ENCODE data around the gene IFT122.

The IFT122 gene

GRCh38 chr3:129521611-129522010, 81.6 kb downstream of the IFT122 start:
- DNase-seq (ENCODE audit: insufficient read length, low spot score), result no peak
- TF ChIP-seq SPI1 (IDR thresholded peaks at IDR 0.05; ENCODE audit: low read depth, low read length), result no peak
- no peak for TF ChIP-seq POU2F2 (IDR thresholded peaks at IDR 0.05; ENCODE audit: low read depth, low read length)
- TF ChIP-seq POLR2A (IDR thresholded peaks at IDR 0.05; ENCODE audit: low read depth, low read length), result no peak
- TF ChIP-seq PAX5 (IDR thresholded peaks at IDR 0.05; ENCODE audit: insufficient read depth, low read length, severe bottlenecking), result no peak
- TF ChIP-seq TAF1 (IDR thresholded peaks at IDR 0.05; ENCODE audit: low read depth, low read length), result no peak
- no peak for TF ChIP-seq POLR2AphosphoS5 (IDR thresholded peaks at IDR 0.05; ENCODE audit: low read depth, low read length)
- no peak for FAIRE-seq

GRCh38 chr3:129522953-129523352, 82.9 kb downstream of the IFT122 start:
- DNase-seq (ENCODE audit: insufficient read length, low spot score), result no peak
- FAIRE-seq, result no peak
- TF ChIP-seq TAF1 (IDR thresholded peaks at IDR 0.05; ENCODE audit: low read depth, low read length) (no peak), POU2F2 (IDR thresholded peaks at IDR 0.05; ENCODE audit: low read depth, low read length) (no peak), SPI1 (IDR thresholded peaks at IDR 0.05; ENCODE audit: low read depth, low read length) (no peak), POLR2AphosphoS5 (IDR thresholded peaks at IDR 0.05; ENCODE audit: low read depth, low read length) (no peak), PAX5 (IDR thresholded peaks at IDR 0.05; ENCODE audit: insufficient read depth, low read length, severe bottlenecking) (no peak), POLR2A (IDR thresholded peaks at IDR 0.05; ENCODE audit: low read depth, low read length) (no peak)

GRCh38 chr3:129524081-129524480, 84.1 kb downstream of the IFT122 start:
- TF ChIP-seq TAF1 (IDR thresholded peaks at IDR 0.05; ENCODE audit: low read depth, low read length) (no peak), POLR2A (IDR thresholded peaks at IDR 0.05; ENCODE audit: low read depth, low read length) (no peak)
- FAIRE-seq, result no peak

DNA sequence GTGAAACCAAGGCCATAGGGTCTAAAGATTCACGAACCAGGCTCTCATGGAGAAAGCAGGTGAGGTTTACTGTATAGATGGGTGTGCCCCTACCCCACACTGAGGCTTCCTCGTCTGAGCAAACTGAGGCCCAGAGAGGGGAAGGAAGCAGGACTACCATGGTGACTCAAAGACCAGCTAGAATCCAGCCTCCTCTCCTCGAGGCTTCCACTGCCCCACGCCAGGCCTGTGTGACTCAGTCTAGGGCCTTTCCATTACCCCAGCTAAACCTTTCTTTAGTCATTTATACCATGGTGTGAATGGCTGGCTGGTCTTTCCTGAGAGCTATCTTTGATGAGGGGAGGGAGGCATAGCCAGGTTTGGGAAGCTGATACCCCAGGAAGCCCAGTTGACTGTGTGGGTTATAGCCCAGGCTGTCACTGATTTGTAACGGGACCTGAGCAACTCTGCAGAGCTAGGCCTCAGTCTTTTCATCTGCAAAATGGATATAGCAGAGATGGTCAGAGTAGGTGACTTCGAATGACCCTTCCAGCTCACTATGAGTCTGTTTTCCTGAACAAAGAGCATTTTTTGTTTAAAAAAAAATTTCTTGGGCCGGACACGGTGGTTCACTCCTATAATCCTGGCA, 85.4 kb downstream of the IFT122 start:
- DNase-seq (ENCODE audit: insufficient read length, low spot score) (no peak), FAIRE-seq (no peak)
- no peak for TF ChIP-seq POLR2A (IDR thresholded peaks at IDR 0.05; ENCODE audit: low read depth, low read length)
- TF ChIP-seq POLR2AphosphoS5 (IDR thresholded peaks at IDR 0.05; ENCODE audit: low read depth, low read length), result no peak
- TF ChIP-seq SPI1 (IDR thresholded peaks at IDR 0.05; ENCODE audit: low read depth, low read length), result no peak
- no peak for TF ChIP-seq POU2F2 (IDR thresholded peaks at IDR 0.05; ENCODE audit: low read depth, low read length)
- TF ChIP-seq PAX5 (IDR thresholded peaks at IDR 0.05; ENCODE audit: insufficient read depth, low read length, severe bottlenecking), result no peak
- no peak for TF ChIP-seq TAF1 (IDR thresholded peaks at IDR 0.05; ENCODE audit: low read depth, low read length)

More at GRCh38 chr3:129524081-129524480, 84.1 kb downstream of the IFT122 start:
- no peak for DNase-seq (ENCODE audit: insufficient read length, low spot score)

GRCh38 chr3:129526121-129526900, 86.3 kb downstream of the IFT122 start:
- TF ChIP-seq POLR2AphosphoS5 (IDR thresholded peaks at IDR 0.05; ENCODE audit: low read depth, low read length), result no peak
- TF ChIP-seq TAF1 (IDR thresholded peaks at IDR 0.05; ENCODE audit: low read depth, low read length), result no peak
- no peak for TF ChIP-seq POU2F2 (IDR thresholded peaks at IDR 0.05; ENCODE audit: low read depth, low read length)
- TF ChIP-seq PAX5 (IDR thresholded peaks at IDR 0.05; ENCODE audit: insufficient read depth, low read length, severe bottlenecking), result no peak
- peak; percentile 91 for TF ChIP-seq SPI1 (IDR thresholded peaks at IDR 0.05; ENCODE audit: low read depth, low read length)
- TF ChIP-seq POLR2A (IDR thresholded peaks at IDR 0.05; ENCODE audit: low read depth, low read length), result no peak
- DNase-seq (ENCODE audit: insufficient read length, low spot score), result peak; percentile 67
- peak; percentile 82 for FAIRE-seq

DNA sequence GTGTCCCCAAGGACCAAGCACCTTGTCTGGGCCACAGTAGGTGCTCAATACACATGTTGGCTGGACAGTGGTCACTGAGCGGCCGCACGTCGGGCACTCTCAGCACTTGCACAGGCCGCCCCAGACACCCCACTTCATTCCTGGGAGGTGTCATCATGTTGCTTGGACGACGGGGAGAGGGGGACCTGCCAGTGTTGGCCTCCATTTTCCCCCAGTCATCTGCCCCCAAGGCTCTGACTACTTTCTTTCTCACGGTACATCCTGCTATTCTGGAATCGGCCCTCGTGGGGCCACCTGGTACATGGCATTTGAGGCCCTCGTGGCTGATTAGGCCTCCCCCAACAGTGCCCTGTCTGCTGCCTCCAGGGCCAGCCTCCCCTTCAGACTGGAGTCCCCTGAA, 87.2 kb downstream of the IFT122 start:
- DNase-seq (ENCODE audit: insufficient read length, low spot score) (no peak), FAIRE-seq (no peak)
- TF ChIP-seq SPI1 (IDR thresholded peaks at IDR 0.05; ENCODE audit: low read depth, low read length), result no peak
- TF ChIP-seq POLR2A (IDR thresholded peaks at IDR 0.05; ENCODE audit: low read depth, low read length), result no peak
- no peak for TF ChIP-seq PAX5 (IDR thresholded peaks at IDR 0.05; ENCODE audit: insufficient read depth, low read length, severe bottlenecking)
- TF ChIP-seq TAF1 (IDR thresholded peaks at IDR 0.05; ENCODE audit: low read depth, low read length), result no peak
- no peak for TF ChIP-seq POU2F2 (IDR thresholded peaks at IDR 0.05; ENCODE audit: low read depth, low read length)
- no peak for TF ChIP-seq POLR2AphosphoS5 (IDR thresholded peaks at IDR 0.05; ENCODE audit: low read depth, low read length)

DNA sequence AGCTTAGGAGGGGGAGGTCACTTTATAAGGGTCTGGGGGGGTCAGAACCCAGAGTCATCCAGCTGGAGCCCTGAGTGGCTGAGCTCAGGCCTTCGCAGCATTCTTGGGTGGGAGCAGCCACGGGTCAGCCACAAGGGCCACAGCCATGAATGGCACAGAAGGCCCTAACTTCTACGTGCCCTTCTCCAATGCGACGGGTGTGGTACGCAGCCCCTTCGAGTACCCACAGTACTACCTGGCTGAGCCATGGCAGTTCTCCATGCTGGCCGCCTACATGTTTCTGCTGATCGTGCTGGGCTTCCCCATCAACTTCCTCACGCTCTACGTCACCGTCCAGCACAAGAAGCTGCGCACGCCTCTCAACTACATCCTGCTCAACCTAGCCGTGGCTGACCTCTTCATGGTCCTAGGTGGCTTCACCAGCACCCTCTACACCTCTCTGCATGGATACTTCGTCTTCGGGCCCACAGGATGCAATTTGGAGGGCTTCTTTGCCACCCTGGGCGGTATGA, 88.6 kb downstream of the IFT122 start, which contains the start of gene RHO:
RHO (plus strand) TSS at position 51 of the 512 bp plus-strand sequence; CDS start at position 146, 95 bp downstream.
- FAIRE-seq, result no peak
- no peak for TF ChIP-seq TAF1 (IDR thresholded peaks at IDR 0.05; ENCODE audit: low read depth, low read length)
- no peak for TF ChIP-seq SPI1 (IDR thresholded peaks at IDR 0.05; ENCODE audit: low read depth, low read length)
- TF ChIP-seq POLR2AphosphoS5 (IDR thresholded peaks at IDR 0.05; ENCODE audit: low read depth, low read length), result no peak
- TF ChIP-seq POU2F2 (IDR thresholded peaks at IDR 0.05; ENCODE audit: low read depth, low read length), result no peak
- no peak for TF ChIP-seq POLR2A (IDR thresholded peaks at IDR 0.05; ENCODE audit: low read depth, low read length)
- TF ChIP-seq PAX5 (IDR thresholded peaks at IDR 0.05; ENCODE audit: insufficient read depth, low read length, severe bottlenecking), result no peak
- no peak for DNase-seq (ENCODE audit: insufficient read length, low spot score)

DNA sequence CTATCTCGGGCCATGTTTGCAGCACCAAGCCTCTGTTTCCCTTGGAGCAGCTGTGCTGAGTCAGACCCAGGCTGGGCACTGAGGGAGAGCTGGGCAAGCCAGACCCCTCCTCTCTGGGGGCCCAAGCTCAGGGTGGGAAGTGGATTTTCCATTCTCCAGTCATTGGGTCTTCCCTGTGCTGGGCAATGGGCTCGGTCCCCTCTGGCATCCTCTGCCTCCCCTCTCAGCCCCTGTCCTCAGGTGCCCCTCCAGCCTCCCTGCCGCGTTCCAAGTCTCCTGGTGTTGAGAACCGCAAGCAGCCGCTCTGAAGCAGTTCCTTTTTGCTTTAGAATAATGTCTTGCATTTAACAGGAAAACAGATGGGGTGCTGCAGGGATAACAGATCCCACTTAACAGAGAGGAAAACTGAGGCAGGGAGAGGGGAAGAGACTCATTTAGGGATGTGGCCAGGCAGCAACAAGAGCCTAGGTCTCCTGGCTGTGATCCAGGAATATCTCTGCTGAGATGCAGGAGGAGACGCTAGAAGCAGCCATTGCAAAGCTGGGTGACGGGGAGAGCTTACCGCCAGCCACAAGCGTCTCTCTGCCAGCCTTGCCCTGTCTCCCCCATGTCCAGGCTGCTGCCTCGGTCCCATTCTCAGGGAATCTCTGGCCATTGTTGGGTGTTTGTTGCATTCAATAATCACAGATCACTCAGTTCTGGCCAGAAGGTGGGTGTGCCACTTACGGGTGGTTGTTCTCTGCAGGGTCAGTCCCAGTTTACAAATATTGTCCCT, 89.6 kb downstream of the IFT122 start:
- DNase-seq (ENCODE audit: insufficient read length, low spot score), result no peak
- FAIRE-seq, result no peak
- TF ChIP-seq POLR2AphosphoS5 (IDR thresholded peaks at IDR 0.05; ENCODE audit: low read depth, low read length) (no peak), POLR2A (IDR thresholded peaks at IDR 0.05; ENCODE audit: low read depth, low read length) (no peak), TAF1 (IDR thresholded peaks at IDR 0.05; ENCODE audit: low read depth, low read length) (no peak), POU2F2 (IDR thresholded peaks at IDR 0.05; ENCODE audit: low read depth, low read length) (no peak)

DNA sequence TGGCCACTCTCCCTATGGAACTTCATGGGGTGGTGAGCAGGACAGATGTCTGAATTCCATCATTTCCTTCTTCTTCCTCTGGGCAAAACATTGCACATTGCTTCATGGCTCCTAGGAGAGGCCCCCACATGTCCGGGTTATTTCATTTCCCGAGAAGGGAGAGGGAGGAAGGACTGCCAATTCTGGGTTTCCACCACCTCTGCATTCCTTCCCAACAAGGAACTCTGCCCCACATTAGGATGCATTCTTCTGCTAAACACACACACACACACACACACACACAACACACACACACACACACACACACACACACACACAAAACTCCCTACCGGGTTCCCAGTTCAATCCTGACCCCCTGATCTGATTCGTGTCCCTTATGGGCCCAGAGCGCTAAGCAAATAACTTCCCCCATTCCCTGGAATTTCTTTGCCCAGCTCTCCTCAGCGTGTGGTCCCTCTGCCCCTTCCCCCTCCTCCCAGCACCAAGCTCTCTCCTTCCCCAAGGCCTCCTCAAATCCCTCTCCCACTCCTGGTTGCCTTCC, 90.3 kb downstream of the IFT122 start:
- DNase-seq (ENCODE audit: insufficient read length, low spot score) (no peak), FAIRE-seq (no peak)
- TF ChIP-seq POU2F2 (IDR thresholded peaks at IDR 0.05; ENCODE audit: low read depth, low read length) (no peak), SPI1 (IDR thresholded peaks at IDR 0.05; ENCODE audit: low read depth, low read length) (no peak), POLR2A (IDR thresholded peaks at IDR 0.05; ENCODE audit: low read depth, low read length) (no peak), PAX5 (IDR thresholded peaks at IDR 0.05; ENCODE audit: insufficient read depth, low read length, severe bottlenecking) (no peak), TAF1 (IDR thresholded peaks at IDR 0.05; ENCODE audit: low read depth, low read length) (no peak), POLR2AphosphoS5 (IDR thresholded peaks at IDR 0.05; ENCODE audit: low read depth, low read length) (no peak)

Data from GM12891 (cell line).